Measurements from ENCODE around the gene CDH23.

GRCh38 chr10:71766717-71767419, 370.1 kb downstream of the CDH23 start:
- no peak for TF ChIP-seq SMC3 (conservative IDR thresholded peaks at IDR 0.05; ENCODE audit: poor library complexity)
- TF ChIP-seq EZH2 (IDR thresholded peaks at IDR 0.05; ENCODE audit: borderline replicate concordance, insufficient read depth, low read length, poor library complexity, severe bottlenecking): no peak
- TF ChIP-seq, protein P1, sequence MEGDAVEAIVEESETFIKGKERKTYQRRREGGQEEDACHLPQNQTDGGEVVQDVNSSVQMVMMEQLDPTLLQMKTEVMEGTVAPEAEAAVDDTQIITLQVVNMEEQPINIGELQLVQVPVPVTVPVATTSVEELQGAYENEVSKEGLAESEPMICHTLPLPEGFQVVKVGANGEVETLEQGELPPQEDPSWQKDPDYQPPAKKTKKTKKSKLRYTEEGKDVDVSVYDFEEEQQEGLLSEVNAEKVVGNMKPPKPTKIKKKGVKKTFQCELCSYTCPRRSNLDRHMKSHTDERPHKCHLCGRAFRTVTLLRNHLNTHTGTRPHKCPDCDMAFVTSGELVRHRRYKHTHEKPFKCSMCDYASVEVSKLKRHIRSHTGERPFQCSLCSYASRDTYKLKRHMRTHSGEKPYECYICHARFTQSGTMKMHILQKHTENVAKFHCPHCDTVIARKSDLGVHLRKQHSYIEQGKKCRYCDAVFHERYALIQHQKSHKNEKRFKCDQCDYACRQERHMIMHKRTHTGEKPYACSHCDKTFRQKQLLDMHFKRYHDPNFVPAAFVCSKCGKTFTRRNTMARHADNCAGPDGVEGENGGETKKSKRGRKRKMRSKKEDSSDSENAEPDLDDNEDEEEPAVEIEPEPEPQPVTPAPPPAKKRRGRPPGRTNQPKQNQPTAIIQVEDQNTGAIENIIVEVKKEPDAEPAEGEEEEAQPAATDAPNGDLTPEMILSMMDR (IDR thresholded peaks at IDR 0.05; ENCODE audit: poor library complexity, severe bottlenecking): no peak
- TF ChIP-seq POLR2AphosphoS5 (IDR thresholded peaks at IDR 0.05): no peak
- TF ChIP-seq TAF1 (IDR thresholded peaks at IDR 0.05; ENCODE audit: low read depth): no peak
- TF ChIP-seq MXI1 (conservative IDR thresholded peaks at IDR 0.05; ENCODE audit: poor library complexity, severe bottlenecking): no peak
- TF ChIP-seq, protein P2, sequence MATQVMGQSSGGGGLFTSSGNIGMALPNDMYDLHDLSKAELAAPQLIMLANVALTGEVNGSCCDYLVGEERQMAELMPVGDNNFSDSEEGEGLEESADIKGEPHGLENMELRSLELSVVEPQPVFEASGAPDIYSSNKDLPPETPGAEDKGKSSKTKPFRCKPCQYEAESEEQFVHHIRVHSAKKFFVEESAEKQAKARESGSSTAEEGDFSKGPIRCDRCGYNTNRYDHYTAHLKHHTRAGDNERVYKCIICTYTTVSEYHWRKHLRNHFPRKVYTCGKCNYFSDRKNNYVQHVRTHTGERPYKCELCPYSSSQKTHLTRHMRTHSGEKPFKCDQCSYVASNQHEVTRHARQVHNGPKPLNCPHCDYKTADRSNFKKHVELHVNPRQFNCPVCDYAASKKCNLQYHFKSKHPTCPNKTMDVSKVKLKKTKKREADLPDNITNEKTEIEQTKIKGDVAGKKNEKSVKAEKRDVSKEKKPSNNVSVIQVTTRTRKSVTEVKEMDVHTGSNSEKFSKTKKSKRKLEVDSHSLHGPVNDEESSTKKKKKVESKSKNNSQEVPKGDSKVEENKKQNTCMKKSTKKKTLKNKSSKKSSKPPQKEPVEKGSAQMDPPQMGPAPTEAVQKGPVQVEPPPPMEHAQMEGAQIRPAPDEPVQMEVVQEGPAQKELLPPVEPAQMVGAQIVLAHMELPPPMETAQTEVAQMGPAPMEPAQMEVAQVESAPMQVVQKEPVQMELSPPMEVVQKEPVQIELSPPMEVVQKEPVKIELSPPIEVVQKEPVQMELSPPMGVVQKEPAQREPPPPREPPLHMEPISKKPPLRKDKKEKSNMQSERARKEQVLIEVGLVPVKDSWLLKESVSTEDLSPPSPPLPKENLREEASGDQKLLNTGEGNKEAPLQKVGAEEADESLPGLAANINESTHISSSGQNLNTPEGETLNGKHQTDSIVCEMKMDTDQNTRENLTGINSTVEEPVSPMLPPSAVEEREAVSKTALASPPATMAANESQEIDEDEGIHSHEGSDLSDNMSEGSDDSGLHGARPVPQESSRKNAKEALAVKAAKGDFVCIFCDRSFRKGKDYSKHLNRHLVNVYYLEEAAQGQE (IDR thresholded peaks at IDR 0.05; ENCODE audit: borderline replicate concordance): no peak

All from neural cell (in vitro differentiated cells).